Calu3 (cell line): ENCODE measurements around the gene MAPK8IP3. TPM values are rescaled to one million over a fixed set of nuclear protein-coding genes. Genes with fewer than 3 reads are reported as not detected.

Source experiments
- BruUV-seq: library from RNA; stranded (reverse); fragments of 400-500 nt; replicated peaks from 2 replicates; lab custom pipeline; 2021; lab: Mats Ljungman, UMichigan
- CTCF ChIA-PET: fragments of 300-600 bp; sonication (Branson Sonifier 250); formaldehyde crosslinking; loops from one replicate; lab custom pipeline; 2022; ENCODE audit warnings: antibody characterized with exemption; lab: Charles Lee
- DNase-seq: peaks from one replicate; pipeline ENCODE4 v3.0.0; 2022
- H3K27ac Mint-ChIP-seq: one replicate; pipeline ENCODE4 v1.8.0; 2022; ENCODE audit warnings: mixed read lengths; ENCODE audit not compliant: unreplicated experiment
- H3K27me3 Mint-ChIP-seq: one replicate; pipeline ENCODE4 v1.8.0; 2022; ENCODE audit warnings: mixed read lengths; ENCODE audit not compliant: unreplicated experiment
- H3K36me3 Mint-ChIP-seq: one replicate; pipeline ENCODE4 v1.8.0; 2022; ENCODE audit warnings: mild to moderate bottlenecking, moderate library complexity, mixed read lengths; ENCODE audit not compliant: insufficient read depth, unreplicated experiment
- H3K4me1 Mint-ChIP-seq: one replicate; pipeline ENCODE4 v1.8.0; 2022; ENCODE audit warnings: mild to moderate bottlenecking, low read depth, mixed read lengths; ENCODE audit not compliant: unreplicated experiment
- H3K4me3 Mint-ChIP-seq: one replicate; pipeline ENCODE4 v1.8.0; 2022; ENCODE audit warnings: mild to moderate bottlenecking, low read depth, moderate library complexity, mixed read lengths; ENCODE audit not compliant: unreplicated experiment
- H3K9me3 Mint-ChIP-seq: one replicate; pipeline ENCODE4 v1.8.0; 2022; ENCODE audit warnings: low read depth, mixed read lengths; ENCODE audit not compliant: unreplicated experiment
- CTCF ChIP-seq: fragments of 200-600 bp; IDR thresholded peaks from one replicate; pipeline ENCODE4 v1.8.0; 2022; ENCODE audit warnings: antibody characterized with exemption; ENCODE audit not compliant: unreplicated experiment
- intact Hi-C: fragments of 100-400 bp; cut with micrococcal nuclease; formaldehyde crosslinking; loops from one replicate; pipeline ENCODE4 v1.10.0; 2022; ENCODE audit not compliant: unreplicated experiment
- total RNA-seq: library from RNA; stranded (reverse); gene quantifications from 2 replicates; pipeline ENCODE4 v1.2.3, GENCODE V29; 2022

MAPK8IP3 gene
- total RNA-seq, 1 experiment from 2014 or later = 110 TPM

DNA sequence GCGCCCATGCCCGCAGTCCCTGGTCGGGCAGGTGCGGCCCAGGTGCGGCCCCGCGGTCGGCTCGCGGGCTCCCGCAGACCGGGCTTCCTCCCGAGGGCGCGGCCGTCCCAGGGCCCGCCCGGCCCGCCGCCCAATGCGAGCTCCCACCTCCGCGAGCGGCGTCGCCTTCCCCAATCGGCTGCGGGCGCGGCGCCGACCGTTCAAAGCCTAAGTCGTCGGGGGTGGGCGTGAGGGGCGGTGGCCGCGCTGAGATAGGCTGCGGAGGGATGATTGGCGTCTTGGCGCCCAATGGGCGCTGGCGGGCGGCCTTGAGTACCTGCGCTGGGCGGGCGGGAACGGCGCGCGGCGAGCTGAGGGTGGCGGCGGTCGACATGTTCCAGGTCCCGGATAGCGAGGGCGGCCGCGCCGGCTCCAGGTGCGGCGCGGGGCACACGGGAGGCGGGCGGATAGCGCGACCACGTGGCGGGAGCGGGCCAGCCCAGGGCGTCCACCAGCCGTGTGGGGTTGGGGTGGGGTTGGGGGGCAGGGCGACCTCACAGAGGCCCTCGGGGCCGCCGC, 28.0 kb upstream of the MAPK8IP3 start, which contains the start of gene JPT2:
TSS of gene JPT2 (plus strand) at position 338 of the 558 bp plus-strand sequence. CDS start at position 372, 34 bp downstream.
- peak; percentile 99 for DNase-seq
- CTCF ChIA-PET = interaction anchor here (0.6 to 2.3 kb wide), 7 partner anchors 8 to 381 kb away, joined by 3 to 20 read pairs (median 4); partner anchors contain the start of gene MAPK8IP3
- no peaks in the 10 kb centered on the region for H3K9me3 Mint-ChIP-seq
- H3K36me3 Mint-ChIP-seq = peaks cover 72% of the 10 kb centered on the region
- H3K4me3 Mint-ChIP-seq = peak within 1 kb of the TSS; percentile 89
- TF ChIP-seq CTCF = no peak
- intact Hi-C loops = no loop called here
- peaks cover 34% of the 10 kb centered on the region for H3K4me1 Mint-ChIP-seq
- H3K27me3 Mint-ChIP-seq = no peaks in the 10 kb centered on the region
- H3K27ac Mint-ChIP-seq = peak within 1 kb of the TSS; percentile 92
- BruUV-seq = no TSS peak

DNA sequence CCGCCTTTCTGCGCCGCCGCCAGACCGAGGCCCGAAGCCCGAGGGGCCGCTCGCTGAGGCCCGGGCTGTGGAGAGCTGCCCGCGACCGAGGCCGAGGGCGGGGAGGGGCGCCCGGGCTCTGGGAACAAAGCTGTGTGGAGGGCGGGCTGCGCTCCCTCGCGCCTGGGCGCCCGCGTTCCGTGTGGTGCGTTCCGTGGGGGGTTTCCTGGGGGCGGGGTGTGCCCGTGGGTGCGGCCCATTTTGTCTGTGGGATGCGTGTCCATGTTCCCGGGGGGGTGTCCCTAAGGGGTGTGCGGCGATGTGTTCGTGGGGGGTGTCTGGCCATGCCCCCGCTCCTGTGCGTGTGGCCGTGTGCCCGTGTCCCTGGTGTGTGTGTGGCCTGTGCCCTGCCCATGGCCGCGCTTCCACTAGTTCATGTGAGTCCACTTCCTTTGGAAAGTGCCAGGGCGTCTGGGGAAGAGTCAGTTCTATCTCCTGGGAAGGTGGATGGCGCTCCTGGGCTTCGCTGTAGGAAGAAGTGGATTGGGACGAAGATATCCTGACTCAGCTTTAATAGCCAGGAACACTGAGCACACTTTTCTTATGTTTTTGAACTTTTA, 27.4 kb upstream of the MAPK8IP3 start:
- BruUV-seq = no TSS peak
- CTCF ChIA-PET = interaction anchor here (0.6 to 2.3 kb wide), 6 partner anchors 8 to 382 kb away, joined by 3 to 20 read pairs (median 4); partner anchors contain the start of gene MAPK8IP3
- intact Hi-C loops = no loop called here
- no peaks in the 10 kb centered on the region for H3K9me3 Mint-ChIP-seq
- peak; percentile 46 for DNase-seq
- H3K36me3 Mint-ChIP-seq = peaks cover 72% of the 10 kb centered on the region
- peaks cover 34% of the 10 kb centered on the region for H3K4me1 Mint-ChIP-seq
- TF ChIP-seq CTCF = no peak
- H3K4me3 Mint-ChIP-seq = peak overlapping the region; percentile 89
- H3K27ac Mint-ChIP-seq = peak overlapping the region; percentile 92
- H3K27me3 Mint-ChIP-seq = no peaks in the 10 kb centered on the region

- BruUV-seq = no TSS peak
- Mint-ChIP-seq H3K36me3 (peaks cover 86% of the 10 kb centered on the region), H3K9me3 (no peaks in the 10 kb centered on the region), H3K27me3 (no peaks in the 10 kb centered on the region), H3K27ac (peak overlapping the region; percentile 13), H3K4me1 (peaks cover 26% of the 10 kb centered on the region), H3K4me3 (peak overlapping the region; percentile 39)
- intact Hi-C loops = no loop called here
- no peak for DNase-seq
- CTCF ChIA-PET = no interaction called here
- TF ChIP-seq CTCF = no peak
Measured at GRCh38 chr16:1680361-1680760, 25.6 kb upstream of the MAPK8IP3 start.

GRCh38 chr16:1681032-1681431, 25.0 kb upstream of the MAPK8IP3 start:
- no peak for TF ChIP-seq CTCF
- H3K4me3 Mint-ChIP-seq = no peak overlapping the region
- peak overlapping the region; percentile 13 for H3K27ac Mint-ChIP-seq
- H3K9me3 Mint-ChIP-seq = no peaks in the 10 kb centered on the region
- peaks cover 92% of the 10 kb centered on the region for H3K36me3 Mint-ChIP-seq
- intact Hi-C loops = no loop called here
- no peaks in the 10 kb centered on the region for H3K27me3 Mint-ChIP-seq
- DNase-seq = no peak
- CTCF ChIA-PET = no interaction called here
- H3K4me1 Mint-ChIP-seq = peaks cover 24% of the 10 kb centered on the region
- BruUV-seq = no TSS peak
